Stomach (tissue), 4 donors: ENCODE measurements around the gene DKKL1.

Source experiments
- EP300 ChIP-seq: sonication (generic); formaldehyde crosslinking; IDR thresholded peaks from one replicate; pipeline ENCODE4 v1.6.1; 2017; ENCODE audit warnings: antibody characterized with exemption
- POLR2A ChIP-seq, 4 donors: fragments of 450-650 bp; IDR thresholded peaks; one replicate each; pipeline ENCODE4 v1.6.1; 2016; ENCODE audit warnings: antibody characterized with exemption in 4 of 4, control low read depth in 2 of 4, mild to moderate bottlenecking in 1 of 4, moderate library complexity in 1 of 4
- TF ChIP-seq, protein P1 (sequence below), 7 experiments: fragments of 450-650 bp in 4 of 7; fragments of 200-600 bp in 3 of 7; sonication (generic) in 3 of 7; IDR thresholded peaks; one replicate each; pipeline ENCODE4 v1.5.1; 2016 to 2019; ENCODE audit warnings: antibody characterized with exemption in 7 of 7, control low read depth in 2 of 7, mild to moderate bottlenecking in 1 of 7

DNA sequence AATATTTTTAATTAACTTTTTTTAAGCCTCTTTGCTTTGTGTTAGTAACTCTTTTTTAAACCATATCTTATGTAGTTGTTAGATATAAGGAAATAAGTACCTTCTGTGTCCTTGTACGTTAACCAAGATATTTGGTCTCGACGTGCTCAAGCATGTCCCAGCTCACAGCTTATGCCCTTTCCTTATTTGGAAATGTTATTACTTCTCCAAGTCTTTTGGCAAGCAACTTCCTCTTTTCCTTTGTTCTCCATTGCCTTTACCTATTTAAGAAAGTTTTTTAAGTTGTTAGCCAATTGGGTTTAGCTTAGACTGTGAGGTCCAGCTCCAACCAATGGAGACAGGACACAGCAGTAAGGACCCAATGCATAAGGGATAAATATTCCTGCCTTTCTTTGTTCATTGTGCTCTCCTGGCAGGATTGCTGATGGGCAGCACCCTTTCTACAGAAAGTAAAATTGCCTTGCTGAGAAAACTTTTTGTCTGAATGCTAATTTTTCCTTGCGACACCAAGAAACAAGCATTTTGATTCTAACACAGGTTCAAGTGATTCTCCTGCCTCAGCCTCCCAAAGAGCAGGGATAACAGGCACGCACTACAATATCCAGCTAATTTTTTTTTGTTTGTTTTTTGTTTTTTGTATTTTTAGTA is 5.2 kb downstream of the DKKL1 start:
- TF ChIP-seq EP300 (no peak), POLR2A (IDR thresholded peaks at IDR 0.05) (no peak)
- TF ChIP-seq, protein P1, sequence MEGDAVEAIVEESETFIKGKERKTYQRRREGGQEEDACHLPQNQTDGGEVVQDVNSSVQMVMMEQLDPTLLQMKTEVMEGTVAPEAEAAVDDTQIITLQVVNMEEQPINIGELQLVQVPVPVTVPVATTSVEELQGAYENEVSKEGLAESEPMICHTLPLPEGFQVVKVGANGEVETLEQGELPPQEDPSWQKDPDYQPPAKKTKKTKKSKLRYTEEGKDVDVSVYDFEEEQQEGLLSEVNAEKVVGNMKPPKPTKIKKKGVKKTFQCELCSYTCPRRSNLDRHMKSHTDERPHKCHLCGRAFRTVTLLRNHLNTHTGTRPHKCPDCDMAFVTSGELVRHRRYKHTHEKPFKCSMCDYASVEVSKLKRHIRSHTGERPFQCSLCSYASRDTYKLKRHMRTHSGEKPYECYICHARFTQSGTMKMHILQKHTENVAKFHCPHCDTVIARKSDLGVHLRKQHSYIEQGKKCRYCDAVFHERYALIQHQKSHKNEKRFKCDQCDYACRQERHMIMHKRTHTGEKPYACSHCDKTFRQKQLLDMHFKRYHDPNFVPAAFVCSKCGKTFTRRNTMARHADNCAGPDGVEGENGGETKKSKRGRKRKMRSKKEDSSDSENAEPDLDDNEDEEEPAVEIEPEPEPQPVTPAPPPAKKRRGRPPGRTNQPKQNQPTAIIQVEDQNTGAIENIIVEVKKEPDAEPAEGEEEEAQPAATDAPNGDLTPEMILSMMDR (IDR thresholded peaks at IDR 0.05): no peak
